Panc1 (cell line): ENCODE measurements around the gene C1orf159. TPM values are rescaled to one million over a fixed set of nuclear protein-coding genes. Genes with fewer than 3 reads are reported as not detected.

Source experiments
- ATAC-seq: fragments of 200-7000 bp; cut with Tn5 transposase; 2 replicates; pipeline ENCODE4 v1.9.1; 2020; ENCODE audit warnings: mild to moderate bottlenecking, moderate library complexity
- BruUV-seq: library from RNA; stranded (reverse); fragments of 400-500 nt; replicated peaks from 2 replicates; lab custom pipeline; 2021; lab: Mats Ljungman, UMichigan
- CTCF ChIA-PET: fragments of 300-600 bp; sonication (Branson Sonifier 250); formaldehyde crosslinking; loops from one replicate; lab custom pipeline; 2022; ENCODE audit warnings: antibody characterized with exemption; lab: Charles Lee
- POLR2A ChIA-PET: fragments of 300-600 bp; sonication (Branson Sonifier 250); formaldehyde crosslinking; loops from one replicate; lab custom pipeline; 2022; ENCODE audit warnings: antibody characterized with exemption; lab: Charles Lee
- DNase-seq: peaks from one replicate; pipeline ENCODE4 v3.0.0-alpha.2; 2010; ENCODE audit warnings: low read depth, low spot score
- H3K27ac ChIP-seq: 2 replicates; pipeline ENCODE4 v1.5.1; 2011; ENCODE audit warnings: mild to moderate bottlenecking, low read length, inconsistent platforms
- H3K27me3 ChIP-seq: fragments of 200-500 bp; sonication (Bioruptor generic); 2 replicates; pipeline ENCODE4 v1.6.0; 2014; ENCODE audit warnings: low read length, inconsistent platforms; ENCODE audit not compliant: control insufficient read depth, insufficient read depth
- H3K36me3 ChIP-seq: fragments of 200-500 bp; sonication (Bioruptor generic); 2 replicates; pipeline ENCODE4 v1.5.1; 2014; ENCODE audit warnings: inconsistent platforms, mild to moderate bottlenecking, low read length, moderate library complexity; ENCODE audit not compliant: control insufficient read depth, insufficient read depth
- H3K4me1 ChIP-seq: 2 replicates; pipeline ENCODE4 v1.5.1; 2011; ENCODE audit warnings: inconsistent platforms, mild to moderate bottlenecking, low read length, moderate library complexity; ENCODE audit not compliant: control insufficient read depth, insufficient read depth
- H3K4me3 ChIP-seq, 2 experiments: 2 replicates each; pipeline ENCODE4 v1.5.1; 2011 to 2012; ENCODE audit warnings: low read depth in 2 of 2, low read length in 2 of 2, mild to moderate bottlenecking in 2 of 2, inconsistent platforms in 1 of 2, moderate library complexity in 1 of 2
- H3K9me3 ChIP-seq: fragments of 200-500 bp; sonication (Bioruptor generic); 2 replicates; pipeline ENCODE4 v1.5.1; 2014; ENCODE audit warnings: low read depth, mild to moderate bottlenecking, inconsistent platforms, low read length, moderate library complexity; ENCODE audit not compliant: control insufficient read depth, insufficient read depth
- CTCF ChIP-seq: fragments of 450-650 bp; IDR thresholded peaks from 2 replicates; pipeline ENCODE4 v1.5.1; 2017; ENCODE audit warnings: mild to moderate bottlenecking
- POLR2AphosphoS5 ChIP-seq: IDR thresholded peaks from 2 replicates; pipeline ENCODE4 v1.6.1; 2012; ENCODE audit warnings: mild to moderate bottlenecking, low read depth, low read length, moderate library complexity
- REST ChIP-seq, 2 experiments: IDR thresholded peaks; 2 replicates each; pipeline ENCODE4 v1.6.1; 2011 to 2012; ENCODE audit warnings: low read depth in 2 of 2, control low read depth in 1 of 2, low read length in 1 of 2, mild to moderate bottlenecking in 1 of 2, moderate library complexity in 1 of 2; ENCODE audit not compliant: insufficient read depth in 1 of 2
- SIN3A ChIP-seq: IDR thresholded peaks from 2 replicates; pipeline ENCODE4 v1.6.1; 2012; ENCODE audit warnings: low read depth, mild to moderate bottlenecking, low read length, moderate library complexity, borderline replicate concordance; ENCODE audit not compliant: insufficient read depth
- TCF7L2 ChIP-seq: IDR thresholded peaks from 2 replicates; pipeline ENCODE4 v1.6.1; 2011; ENCODE audit warnings: mild to moderate bottlenecking, low read depth, low read length, inconsistent platforms
- in situ Hi-C: cut with HindIII; loops from 2 replicates; pipeline ENCODE4 v1.10.0; 2016; ENCODE audit warnings: low sequenced_read_pairs, low pct_unique_long_range_greater_than_20kb
- intact Hi-C: fragments of 100-400 bp; cut with micrococcal nuclease; formaldehyde crosslinking; loops from one replicate; pipeline ENCODE4 v1.10.0; 2022; ENCODE audit not compliant: unreplicated experiment
- total RNA-seq: library from RNA; stranded (reverse); gene quantifications from one replicate; pipeline ENCODE4 v1.2.1, GENCODE V29; 2021; ENCODE audit not compliant: unreplicated experiment

Gene C1orf159
- total RNA-seq, 1 experiment from 2014 or later, result 28.8 TPM

GRCh38 chr1:1116701-1117468, 996 bp upstream of the C1orf159 start:
- DNase-seq, result no peak
- Histone ChIP-seq H3K27me3 (no peaks in the 10 kb centered on the region), H3K27ac (no peak overlapping the region), H3K4me1 (peaks cover 3% of the 10 kb centered on the region; the same call in 1 of the 2 replicates), H3K9me3 (peaks cover 3% of the 10 kb centered on the region; the same call in 1 of the 2 replicates), H3K4me3 (peak overlapping the region; percentile 58 to 63), H3K36me3 (no peaks in the 10 kb centered on the region)
- BruUV-seq, result no TSS peak
- in situ Hi-C loops (no loop called here), intact Hi-C loops (no loop called here)
- ChIA-PET CTCF (no interaction called here), POLR2A (no interaction called here)
- TF ChIP-seq POLR2AphosphoS5 (no peak), REST (IDR thresholded peaks at IDR 0.05; ENCODE audit: insufficient read depth in 1 of 2, low read depth in 2 of 2, low read length in 1 of 2) (no peak), SIN3A (no peak), CTCF (no peak), TCF7L2 (no peak)
- no peak for ATAC-seq

GRCh38 chr1:1115136-1115785, 628 bp downstream of the C1orf159 start:
- intact Hi-C loops, result no loop called here
- no peaks in the 10 kb centered on the region for H3K36me3 ChIP-seq
- ATAC-seq (no peak), DNase-seq (no peak)
- ChIA-PET CTCF (no interaction called here), POLR2A (no interaction called here)
- in situ Hi-C loops, result no loop called here
- H3K4me1 ChIP-seq, result no peaks in the 10 kb centered on the region; the same call in 1 of the 2 replicates
- peaks cover 3% of the 10 kb centered on the region; the same call in 1 of the 2 replicates for H3K9me3 ChIP-seq
- peak overlapping the region; percentile 63 to 67 for H3K4me3 ChIP-seq
- TF ChIP-seq SIN3A (no peak), REST (IDR thresholded peaks at IDR 0.05; ENCODE audit: insufficient read depth in 1 of 2, low read depth in 2 of 2, low read length in 1 of 2) (no peak), CTCF (no peak), TCF7L2 (no peak), POLR2AphosphoS5 (no peak)
- peak overlapping the region; percentile 26 for H3K27ac ChIP-seq
- BruUV-seq, result no TSS peak
- H3K27me3 ChIP-seq, result no peaks in the 10 kb centered on the region
